ENCODE results near the gene KIAA1549.
"Not testable (repeated sequence)": the region's sequence is repeated elsewhere in the genome, so short reads cannot be mapped to it uniquely, and the experiment has no call there.

The KIAA1549 gene

DNA sequence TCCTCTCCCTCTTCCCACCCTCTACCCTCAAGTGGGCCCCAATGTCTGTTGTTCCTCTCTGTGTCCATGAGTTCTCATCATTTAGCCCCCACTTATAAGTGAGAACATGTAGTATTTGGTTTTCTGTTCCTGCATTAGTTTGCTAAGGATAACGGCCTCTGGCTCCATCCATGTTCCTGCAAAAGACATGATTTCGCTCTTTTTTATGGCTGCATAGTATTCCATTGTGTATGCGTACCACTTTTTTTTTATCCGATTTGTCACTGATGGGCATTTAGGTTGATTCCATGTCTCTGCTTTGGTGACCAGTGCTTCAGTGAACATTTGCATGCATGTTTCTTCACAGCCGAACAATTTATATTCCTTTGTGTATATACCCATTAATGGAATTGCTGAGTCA is 131.5 kb downstream of the KIAA1549 start:
- no peak for DNase-seq (ENCODE audit: low spot score)

DNA sequence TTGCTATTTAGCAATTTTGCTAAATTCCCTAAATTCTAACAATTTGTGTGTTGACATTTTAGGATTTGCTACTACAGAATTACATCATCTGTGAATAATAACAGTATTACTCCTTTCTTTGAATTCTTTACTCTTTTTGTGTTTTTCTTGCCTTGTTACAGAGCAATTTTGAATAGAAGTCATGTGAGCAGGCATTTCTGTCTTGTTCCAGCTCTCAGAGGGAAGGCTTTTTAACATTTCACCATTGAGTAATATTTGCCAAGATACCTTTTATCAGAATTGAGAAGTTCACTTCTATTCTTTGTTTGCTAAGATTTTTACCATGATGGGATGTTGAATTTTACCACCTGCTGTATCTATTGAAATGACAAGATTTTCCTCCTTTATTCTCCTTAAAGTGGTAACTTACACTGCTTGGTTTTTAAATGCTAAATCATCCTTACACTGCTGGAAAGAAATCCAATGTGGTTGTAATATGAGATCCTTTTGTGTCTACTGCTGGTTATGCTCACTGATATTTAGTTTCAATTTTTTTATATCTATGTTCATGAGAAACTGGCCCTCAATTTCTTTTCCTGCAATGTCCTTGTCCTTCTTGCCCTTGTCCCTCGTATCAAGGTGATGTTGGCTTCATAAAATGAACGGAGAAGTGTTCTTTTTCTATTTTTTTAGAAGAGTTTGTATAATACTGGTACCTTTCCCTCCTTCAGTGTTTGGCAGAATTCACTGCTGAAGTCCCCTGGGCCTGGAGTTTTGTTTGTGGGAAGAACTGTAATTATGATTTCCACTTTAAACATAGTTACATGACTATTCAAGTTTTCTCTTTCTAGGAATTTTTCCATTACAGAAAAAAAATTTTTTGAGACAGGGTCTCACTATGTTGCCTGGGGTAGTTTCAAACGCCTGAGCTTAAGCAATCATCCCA is 132.9 kb downstream of the KIAA1549 start:
- no peak for DNase-seq (ENCODE audit: low spot score)

DNA sequence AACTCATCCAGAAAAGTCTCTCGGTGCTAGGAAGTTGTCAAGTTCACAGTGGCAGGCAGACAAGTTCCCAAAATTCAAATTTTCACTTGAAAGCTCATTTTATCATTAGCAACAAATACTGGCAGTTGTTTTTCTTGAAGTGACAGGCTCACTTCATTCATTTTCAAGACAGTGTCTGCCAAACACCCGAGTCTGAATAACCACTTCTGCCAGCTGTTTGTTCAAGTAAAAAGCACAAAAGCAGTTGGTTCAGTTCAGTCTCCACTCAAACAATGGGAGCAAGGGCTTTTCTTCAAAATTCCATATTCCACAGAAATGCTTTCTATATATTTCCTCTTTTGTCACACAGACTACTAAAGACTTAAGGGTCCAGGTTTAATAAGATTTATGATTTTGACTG is 135.5 kb downstream of the KIAA1549 start:
- no peak for DNase-seq (ENCODE audit: low spot score)

DNA sequence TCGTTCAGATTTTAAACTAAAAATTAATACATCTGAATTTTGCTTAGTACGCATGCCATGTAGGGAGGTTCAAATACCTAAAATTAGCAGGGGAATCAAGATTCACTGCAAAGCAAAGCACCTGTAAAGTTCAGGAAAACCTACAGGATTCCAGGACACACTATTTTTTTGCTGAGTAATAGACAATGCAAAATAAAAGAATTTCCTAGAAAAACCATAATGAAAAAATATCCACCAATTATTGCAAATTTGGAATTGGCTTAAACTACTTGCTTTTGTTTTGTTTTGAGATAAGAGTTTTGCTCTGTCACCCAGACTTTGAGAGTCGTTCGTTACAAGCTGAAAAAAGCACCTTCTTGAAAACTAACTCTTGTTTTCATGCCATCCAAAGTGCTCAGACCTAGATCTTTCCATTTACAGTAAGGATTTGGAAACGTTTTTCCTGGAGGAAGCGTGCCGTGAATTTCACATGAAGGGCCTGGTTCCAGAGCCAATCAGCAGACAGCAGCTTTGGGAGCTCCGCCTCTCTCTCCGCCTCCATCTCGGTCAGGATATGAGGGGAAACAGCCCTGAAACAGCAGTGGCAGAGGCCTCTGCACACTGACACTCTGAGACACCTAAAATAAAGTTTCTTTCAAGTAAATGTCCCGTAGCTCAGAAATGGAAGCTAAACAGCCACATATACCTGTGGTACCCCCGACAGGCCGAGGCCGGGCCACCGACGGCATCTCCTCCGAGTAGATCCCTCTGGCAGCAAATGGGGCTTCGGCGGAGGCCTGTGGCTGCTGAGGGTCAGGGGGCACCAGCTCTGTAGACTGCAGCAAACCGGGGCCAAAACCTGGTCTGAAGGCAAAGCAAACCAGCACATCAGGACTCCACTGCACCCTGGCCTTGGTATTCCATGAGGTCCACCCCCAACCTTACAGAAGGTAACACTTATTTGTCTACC is 137.3 kb downstream of the KIAA1549 start:
- DNase-seq (ENCODE audit: low spot score) = no peak

DNA sequence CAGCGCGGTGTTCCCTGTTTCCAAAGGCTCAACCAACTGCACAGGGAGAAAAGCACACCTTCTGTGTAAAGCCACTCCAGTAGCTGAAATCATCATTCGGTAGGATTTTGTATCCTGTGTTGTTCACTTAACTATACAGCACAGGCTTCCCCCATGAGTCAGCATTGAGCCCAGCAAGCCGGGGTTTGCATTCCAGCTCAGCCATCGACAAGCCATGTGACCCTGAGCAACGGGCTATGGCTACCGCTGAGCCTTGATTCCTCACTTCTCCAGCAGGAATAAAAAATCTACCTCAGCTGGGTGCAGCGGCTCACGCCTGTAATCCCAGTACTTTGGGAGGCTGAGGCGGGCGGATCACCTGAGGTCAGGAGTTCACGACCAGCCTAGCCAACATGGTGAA is 139.1 kb downstream of the KIAA1549 start:
- no peak for DNase-seq (ENCODE audit: low spot score)

DNA sequence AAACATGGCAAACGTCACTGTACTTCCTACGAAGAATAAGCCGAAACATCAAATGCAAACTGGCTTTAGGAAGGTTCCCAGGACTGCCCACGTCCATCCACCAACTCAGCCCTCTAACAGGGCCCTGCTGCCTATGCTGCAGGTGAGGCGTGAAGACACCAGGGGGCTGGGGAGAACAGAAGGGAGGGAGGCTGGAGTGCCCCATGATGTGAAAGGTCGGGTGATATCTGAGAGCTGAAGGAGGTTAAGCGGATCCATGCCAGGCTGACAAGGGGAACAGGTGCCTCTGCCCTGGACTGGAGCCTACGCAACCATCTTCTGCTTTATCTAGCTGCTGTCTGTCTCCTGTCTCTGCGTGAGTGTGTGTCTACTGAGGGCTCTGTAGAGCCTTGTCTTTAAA is 143.0 kb downstream of the KIAA1549 start:
- no peak for DNase-seq (ENCODE audit: low spot score)

DNA sequence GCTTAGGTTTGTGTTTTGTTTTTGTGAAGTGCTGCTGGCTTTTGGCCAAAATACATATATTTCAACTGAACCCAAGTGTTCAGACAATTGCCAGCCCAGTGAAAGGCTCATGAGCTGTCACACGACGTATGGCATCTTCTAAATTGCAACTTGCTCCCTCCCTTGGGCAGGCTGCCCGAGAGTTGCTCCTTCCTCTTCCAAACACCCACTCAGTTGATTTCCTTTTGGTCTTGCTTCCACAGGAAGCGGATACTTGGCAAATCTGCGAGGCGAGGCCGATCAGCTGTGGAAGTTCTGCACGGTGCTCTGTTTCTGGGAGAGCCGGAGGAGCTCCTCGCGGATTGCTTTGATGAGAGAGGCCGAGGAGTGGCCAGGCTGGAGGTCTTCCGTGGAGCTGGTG is 143.6 kb downstream of the KIAA1549 start:
- no peak for DNase-seq (ENCODE audit: low spot score)

DNA sequence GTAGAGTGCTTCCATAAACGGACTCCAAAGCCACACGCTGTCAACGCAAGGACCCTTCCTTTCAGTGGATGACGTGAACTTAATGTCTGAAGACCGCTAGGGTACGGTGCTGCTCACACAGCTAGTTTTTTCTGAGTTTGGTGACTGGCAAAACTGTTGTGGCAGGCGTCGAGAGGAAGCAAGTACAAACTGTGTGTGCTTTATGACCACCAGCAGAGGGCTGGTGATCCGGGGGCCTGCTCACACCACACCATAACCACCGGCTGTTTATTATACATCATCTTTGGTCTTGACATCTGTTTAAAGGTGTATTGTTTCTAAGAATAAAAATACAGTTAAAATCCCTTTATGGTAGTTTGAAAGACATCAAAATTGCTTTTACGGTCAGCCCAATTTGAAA is 146.1 kb downstream of the KIAA1549 start:
- DNase-seq (ENCODE audit: low spot score) = no peak

DNA sequence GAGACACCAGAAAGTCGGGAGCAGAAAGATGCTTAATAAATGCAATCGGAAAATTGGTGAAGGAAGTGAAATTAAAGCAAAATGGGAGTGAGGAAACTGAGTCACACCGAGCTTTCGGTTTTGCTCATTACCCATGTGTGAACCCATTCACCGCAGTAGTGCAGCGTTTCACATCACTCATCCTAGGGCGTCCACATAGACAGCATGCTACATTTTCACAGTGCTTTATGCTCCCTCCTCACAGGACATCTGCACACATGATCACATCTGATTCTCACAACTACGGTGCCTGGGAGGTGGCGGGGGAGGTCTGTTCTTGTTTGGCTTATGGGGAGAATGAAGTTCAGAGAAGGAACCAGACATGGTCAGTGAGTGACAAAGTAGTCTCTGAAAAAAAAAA is 146.6 kb downstream of the KIAA1549 start:
- no peak for DNase-seq (ENCODE audit: low spot score)

DNA sequence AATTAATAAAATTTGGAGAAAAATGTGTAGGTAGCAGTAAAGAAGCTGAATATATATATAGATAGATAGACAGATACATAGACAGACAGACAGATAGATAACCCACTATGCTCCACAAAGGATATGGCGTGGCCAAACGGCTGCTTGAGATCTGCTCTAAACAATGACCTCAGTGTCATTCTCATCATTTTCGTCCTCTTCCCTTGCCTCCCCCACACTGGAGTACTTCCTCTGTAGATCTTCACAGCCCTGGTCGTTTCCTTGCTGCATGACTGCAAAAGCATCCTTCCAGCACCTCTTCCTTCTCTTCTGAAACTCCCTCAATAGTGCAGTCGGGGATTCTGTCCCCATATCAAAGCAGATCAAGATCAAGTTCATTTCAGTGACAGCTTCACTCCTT is 147.6 kb downstream of the KIAA1549 start:
- no peak for DNase-seq (ENCODE audit: low spot score)

DNA sequence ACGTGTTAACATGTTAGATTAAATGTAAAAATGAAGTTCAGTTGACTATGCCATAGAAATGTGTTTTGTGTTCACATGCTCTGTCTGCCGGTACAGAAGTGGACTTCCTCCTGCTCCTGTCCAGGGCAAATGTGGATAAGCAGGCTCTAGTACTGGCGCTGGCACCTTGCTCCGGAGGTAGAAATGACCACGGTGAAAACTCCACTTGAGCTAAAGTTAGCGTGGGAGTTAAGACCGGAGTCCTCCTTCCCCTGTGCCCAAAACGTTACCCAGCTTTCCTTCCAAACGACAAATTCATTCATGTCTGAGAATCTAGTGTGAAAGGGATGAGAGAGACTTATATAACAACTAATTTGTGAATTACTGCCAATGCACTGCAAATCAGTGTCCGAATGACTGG is 148.2 kb downstream of the KIAA1549 start:
- no peak for DNase-seq (ENCODE audit: low spot score)

DNA sequence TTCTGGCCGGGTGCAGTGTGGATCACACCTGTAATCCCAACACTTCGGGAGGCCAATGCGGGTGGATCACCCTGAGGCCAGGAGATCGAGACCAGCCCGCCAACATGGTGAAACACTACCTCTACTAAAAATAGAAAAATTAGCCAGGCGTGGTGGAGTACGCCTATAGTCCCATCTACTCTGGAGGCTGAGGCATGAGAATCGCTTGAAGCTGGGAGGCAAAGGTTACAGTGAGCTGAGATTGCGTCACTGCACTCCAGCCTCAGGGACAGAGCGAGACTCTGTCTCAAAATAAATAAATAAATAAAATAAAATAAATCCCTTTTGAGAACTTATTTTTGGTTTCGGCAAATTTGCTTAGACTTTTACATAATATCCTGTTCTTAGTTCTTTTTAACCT is 151.9 kb downstream of the KIAA1549 start:
- no peak for DNase-seq (ENCODE audit: low spot score)

DNA sequence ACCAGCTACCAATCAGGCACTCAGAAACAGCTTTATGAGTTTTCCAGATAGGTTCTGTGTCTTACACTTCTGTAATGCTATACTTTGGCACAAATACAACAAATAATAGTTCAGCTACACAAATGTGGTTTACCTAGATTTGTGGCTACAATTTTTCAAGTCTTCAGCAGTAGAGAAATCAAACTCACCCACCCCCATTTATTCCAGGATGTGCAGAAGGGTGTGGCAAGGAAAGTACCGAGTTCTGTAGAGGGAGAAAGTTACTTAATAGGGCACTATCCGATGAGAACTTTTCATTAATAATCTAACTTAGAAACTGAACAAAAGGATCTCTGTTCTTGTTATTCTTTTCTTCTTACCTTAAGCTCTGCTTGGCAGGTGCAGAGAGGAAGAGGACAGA is 152.9 kb downstream of the KIAA1549 start:
- no peak for DNase-seq (ENCODE audit: low spot score)

DNA sequence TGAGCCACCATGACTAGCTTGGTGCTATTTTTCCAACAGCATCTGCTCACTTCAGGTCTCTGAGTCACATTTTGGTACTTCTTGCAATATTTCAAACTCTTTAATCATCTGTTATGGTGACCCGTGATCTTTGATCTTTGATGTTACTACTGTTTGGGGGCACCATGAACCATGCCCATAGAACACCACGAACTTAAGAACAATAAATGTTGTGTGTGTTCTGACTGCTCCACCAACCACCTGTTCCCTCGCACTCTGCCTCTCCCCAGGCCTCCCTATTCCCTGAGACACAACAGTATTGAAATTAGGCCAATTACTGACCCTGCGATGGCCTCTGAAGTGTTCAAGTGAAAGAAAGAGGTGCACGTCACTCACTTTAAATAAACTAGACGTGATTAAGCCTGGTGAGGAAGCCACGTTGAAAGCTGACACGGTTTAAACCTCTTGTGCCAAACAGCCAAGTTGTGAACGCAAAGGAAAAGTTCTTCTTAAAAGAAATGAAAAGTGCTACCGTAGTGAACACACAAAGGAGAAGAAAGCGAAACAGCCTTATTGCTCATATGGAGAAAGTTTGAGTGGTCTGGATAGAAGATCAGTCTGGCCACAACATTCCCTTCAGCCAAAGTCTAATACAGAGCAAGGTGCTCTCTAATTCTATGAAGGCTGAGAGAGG is 156.0 kb downstream of the KIAA1549 start:
- no peak for DNase-seq (ENCODE audit: low spot score)

DNA sequence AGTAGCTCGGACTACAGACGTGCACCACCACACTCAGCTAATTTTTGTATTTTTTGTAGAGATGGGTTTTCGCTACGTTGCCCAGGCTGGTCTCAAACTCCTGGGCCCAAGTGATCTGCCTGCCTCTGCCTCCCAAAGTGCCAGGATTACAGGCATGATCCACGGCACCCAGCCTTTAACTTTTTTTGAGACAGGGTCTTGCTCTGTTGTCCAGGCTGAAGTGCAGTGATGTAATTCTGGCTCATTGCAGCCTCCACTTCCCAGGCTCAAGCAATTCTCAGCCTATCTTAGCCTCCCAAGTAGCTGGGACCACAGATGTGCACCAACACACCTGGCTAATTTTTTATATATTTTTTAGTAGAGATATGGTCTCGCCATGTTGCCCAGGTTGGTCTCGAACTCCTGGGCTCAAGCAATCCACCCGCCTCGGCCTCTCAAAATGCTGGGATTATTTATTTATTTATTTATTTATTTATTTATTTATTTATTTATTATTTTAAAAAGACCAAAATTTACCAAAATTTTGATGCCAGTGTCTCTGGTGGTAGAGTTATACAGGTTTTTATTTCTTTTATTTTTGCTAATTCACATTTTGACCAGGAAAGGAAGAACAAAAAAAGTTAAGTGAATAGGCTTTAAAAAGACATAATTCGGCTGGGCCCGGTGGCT is 158.2 kb downstream of the KIAA1549 start:
- DNase-seq (ENCODE audit: low spot score) = no peak

DNA sequence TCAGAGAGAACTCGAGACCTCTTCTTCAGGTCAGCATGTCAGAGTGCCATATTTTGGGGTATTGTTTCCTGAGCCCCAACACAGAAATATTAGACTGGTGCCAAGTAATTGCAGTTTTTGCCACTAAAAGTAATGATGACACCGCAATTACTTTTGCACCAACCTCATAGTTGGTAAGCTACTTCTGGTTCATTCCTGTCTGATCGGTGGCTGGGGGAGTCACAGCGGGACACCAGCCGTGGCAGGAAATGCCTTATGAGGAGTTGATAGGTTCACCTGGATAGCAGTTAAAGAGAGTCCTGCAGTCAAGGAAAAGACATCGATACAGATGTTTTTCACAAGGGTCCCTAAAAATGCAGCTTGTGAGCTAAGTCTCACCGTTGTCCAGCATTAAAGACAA is 159.3 kb downstream of the KIAA1549 start:
- DNase-seq (ENCODE audit: low spot score) = no peak

DNA sequence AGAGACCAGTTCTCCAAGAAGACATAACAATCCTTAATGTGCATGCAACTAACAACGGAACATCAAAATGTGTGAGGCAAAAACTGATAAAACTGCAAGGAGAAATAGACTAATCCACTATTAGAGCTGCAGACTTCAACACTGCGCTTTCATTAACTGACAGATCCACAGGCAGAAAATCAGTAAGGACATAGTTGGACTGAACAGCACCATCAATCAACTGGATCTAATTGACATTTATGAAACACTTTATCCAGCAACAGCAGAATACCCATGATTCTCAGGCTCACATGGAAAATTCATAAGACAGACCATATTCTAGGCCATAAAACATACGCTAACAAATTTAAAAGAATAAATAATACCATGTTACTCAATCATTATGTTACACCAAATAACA is 161.6 kb downstream of the KIAA1549 start:
- no peak for DNase-seq (ENCODE audit: low spot score)

DNA sequence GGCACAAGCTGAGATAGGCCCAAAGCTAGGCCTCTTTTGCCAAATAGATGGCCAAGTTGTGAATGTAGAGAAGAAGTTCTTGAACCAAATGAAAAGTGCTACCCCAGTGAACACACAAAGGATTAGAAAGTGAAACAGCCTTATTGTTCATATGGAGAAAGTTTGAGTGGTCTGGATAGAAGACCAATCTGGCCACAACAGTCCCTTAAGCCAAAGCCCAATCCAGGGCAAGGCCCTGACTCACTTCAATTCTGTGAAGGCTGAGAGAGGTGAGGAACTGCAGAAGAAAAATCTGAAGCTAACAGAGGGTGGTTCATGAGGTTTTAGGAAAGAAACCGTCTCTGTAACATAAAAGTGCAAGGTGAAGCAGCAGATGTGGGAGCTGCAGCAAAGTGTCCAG is 164.5 kb downstream of the KIAA1549 start:
- no peak for DNase-seq (ENCODE audit: low spot score)

DNA sequence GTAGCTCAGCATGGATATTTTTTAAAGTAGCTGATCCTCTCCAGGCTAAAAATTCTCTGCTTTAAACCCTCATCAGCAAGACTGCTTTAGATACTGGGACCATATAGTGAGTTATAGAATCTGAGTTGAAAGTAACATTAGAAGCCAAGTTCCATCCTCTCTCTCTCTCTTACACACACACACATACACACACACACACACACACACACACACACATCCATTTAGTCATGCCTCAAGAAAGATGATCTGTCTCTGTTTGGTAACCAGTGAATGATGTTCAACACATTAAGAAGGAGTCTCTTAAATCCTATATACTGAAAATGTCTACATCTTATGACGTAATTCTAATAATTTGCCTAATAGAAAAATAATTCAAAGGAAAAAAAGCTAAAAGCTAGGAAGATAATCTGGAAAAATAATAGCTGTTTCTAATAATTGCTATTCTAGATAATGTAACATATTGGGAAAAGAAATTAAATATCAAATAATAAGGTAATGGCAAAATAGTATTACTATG is 166.3 kb downstream of the KIAA1549 start:
- no peak for DNase-seq (ENCODE audit: low spot score)

DNA sequence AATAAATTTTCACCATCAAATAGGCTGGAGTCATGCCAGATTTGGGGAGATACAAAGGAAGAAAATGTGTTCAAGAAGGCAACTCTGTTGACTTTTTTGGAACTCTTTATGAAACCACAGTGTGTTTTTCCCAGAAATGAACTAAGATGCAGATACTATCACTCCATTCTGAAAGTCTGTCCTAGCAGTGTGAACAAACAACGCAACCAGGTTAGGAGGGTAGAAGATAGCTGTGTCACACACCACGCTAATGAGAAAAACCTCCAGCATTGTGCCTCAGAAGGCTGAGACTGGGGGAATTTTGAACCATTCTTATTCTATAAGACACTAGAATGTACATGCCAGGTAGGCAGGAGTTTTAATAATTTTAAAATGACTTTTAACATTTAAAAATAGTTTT is 167.2 kb downstream of the KIAA1549 start:
- no peak for DNase-seq (ENCODE audit: low spot score)

DNA sequence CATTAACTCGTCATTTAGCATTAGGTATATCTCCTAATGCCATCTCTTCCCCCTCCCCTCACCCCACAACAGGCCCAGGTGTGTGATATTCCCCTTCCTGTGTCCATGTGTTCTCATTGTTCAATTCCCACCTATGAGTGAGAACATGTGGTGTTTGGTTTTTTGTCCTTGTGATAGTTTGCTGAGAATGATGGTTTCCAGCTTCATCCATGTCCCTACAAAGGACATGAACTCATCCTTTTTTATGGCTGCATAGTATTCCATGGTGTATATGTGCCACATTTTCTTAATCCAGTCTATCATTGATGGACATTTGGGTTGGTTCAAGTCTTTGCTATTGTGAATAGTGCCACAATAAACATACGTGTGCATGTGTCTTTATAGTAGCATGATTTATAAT is 169.9 kb downstream of the KIAA1549 start:
- DNase-seq (ENCODE audit: low spot score) = not testable (repeated sequence)

DNA sequence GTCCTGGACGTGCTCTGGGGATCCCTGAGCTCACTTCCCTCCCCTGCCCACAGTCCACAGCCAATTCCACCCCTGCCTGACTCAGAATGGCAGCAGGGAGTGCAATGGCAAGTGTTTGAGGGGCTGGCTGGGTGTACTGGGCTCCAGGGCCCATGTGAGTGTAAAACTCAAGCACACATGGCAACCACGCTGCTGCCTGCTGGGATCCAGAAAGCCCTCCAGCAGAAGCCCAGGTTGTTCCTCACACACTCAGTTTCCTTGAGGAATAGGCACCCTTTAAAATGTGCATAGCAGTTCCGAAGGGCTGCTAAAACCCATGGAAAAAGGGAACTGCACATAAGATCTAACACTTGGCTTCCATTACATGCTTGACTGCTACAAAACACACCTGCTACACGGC is 171.8 kb downstream of the KIAA1549 start:
- DNase-seq (ENCODE audit: low spot score) = no peak
